HEK293T (cell line): ENCODE measurements around the gene ACP1.

Experiments
- CTCF ChIA-PET: fragments of 350-600 bp; formaldehyde crosslinking; extraction: SDS; loops from one replicate; lab custom pipeline; 2021; ENCODE audit warnings: antibody characterized with exemption, inconsistent platforms; lab: Yijun Ruan, JAX
- POLR2A ChIA-PET: fragments of 350-600 bp; formaldehyde crosslinking; extraction: SDS; loops from one replicate; lab custom pipeline; 2020; ENCODE audit warnings: antibody characterized with exemption, inconsistent platforms; lab: Yijun Ruan, JAX
- DNase-seq: peaks from one replicate; pipeline ENCODE4 v3.0.0; 2012; ENCODE audit warnings: mixed read lengths; ENCODE audit errors: extremely low spot score
- ARNT ChIP-seq: fragments of 450-650 bp; IDR thresholded peaks from 2 replicates; pipeline ENCODE4 v1.6.1; 2017; ENCODE audit warnings: mild to moderate bottlenecking
- BHLHE40 ChIP-seq: fragments of 450-650 bp; IDR thresholded peaks from 2 replicates; pipeline ENCODE4 v1.6.1; 2016; ENCODE audit warnings: mild to moderate bottlenecking, moderate library complexity, borderline replicate concordance
- CTBP1 ChIP-seq: fragments of 450-650 bp; IDR thresholded peaks from 2 replicates; pipeline ENCODE4 v1.6.1; 2016; ENCODE audit warnings: borderline replicate concordance
- ELF4 ChIP-seq: fragments of 450-650 bp; IDR thresholded peaks from 2 replicates; pipeline ENCODE4 v1.6.1; 2017; ENCODE audit warnings: antibody characterized with exemption
- FOXA1 ChIP-seq: fragments of 450-650 bp; IDR thresholded peaks from 2 replicates; pipeline ENCODE4 v1.6.1; 2016; ENCODE audit warnings: mild to moderate bottlenecking
- FOXK2 ChIP-seq: fragments of 450-650 bp; IDR thresholded peaks from 2 replicates; pipeline ENCODE4 v1.6.1; 2016; ENCODE audit warnings: mild to moderate bottlenecking
- FOXM1 ChIP-seq: fragments of 450-650 bp; IDR thresholded peaks from 2 replicates; pipeline ENCODE4 v1.6.1; 2017; ENCODE audit warnings: mild to moderate bottlenecking, borderline replicate concordance
- HDGF ChIP-seq: fragments of 450-650 bp; IDR thresholded peaks from 2 replicates; pipeline ENCODE4 v1.6.1; 2017; ENCODE audit warnings: antibody characterized with exemption, borderline replicate concordance
- L3MBTL2 ChIP-seq: fragments of 450-650 bp; conservative IDR thresholded peaks from 2 replicates; pipeline ENCODE4 v1.6.1; 2016; ENCODE audit warnings: mild to moderate bottlenecking
- LEF1 ChIP-seq: fragments of 450-650 bp; IDR thresholded peaks from 2 replicates; pipeline ENCODE4 v1.6.1; 2017; ENCODE audit warnings: mild to moderate bottlenecking, borderline replicate concordance
- NFRKB ChIP-seq: fragments of 450-650 bp; IDR thresholded peaks from 2 replicates; pipeline ENCODE4 v1.6.1; 2016; ENCODE audit warnings: mild to moderate bottlenecking, moderate library complexity
- PKNOX1 ChIP-seq: fragments of 450-650 bp; IDR thresholded peaks from 2 replicates; pipeline ENCODE4 v1.6.1; 2016
- SP1 ChIP-seq: fragments of 450-650 bp; IDR thresholded peaks from 2 replicates; pipeline ENCODE4 v1.6.1; 2017
- SUZ12 ChIP-seq: fragments of 450-650 bp; IDR thresholded peaks from 2 replicates; pipeline ENCODE4 v1.6.1; 2016; ENCODE audit warnings: mild to moderate bottlenecking
- TARDBP ChIP-seq: fragments of 450-650 bp; IDR thresholded peaks from 2 replicates; pipeline ENCODE4 v1.6.1; 2016
- ZNF384 ChIP-seq: fragments of 450-650 bp; IDR thresholded peaks from 2 replicates; pipeline ENCODE4 v1.6.1; 2016

Gene ACP1

DNA sequence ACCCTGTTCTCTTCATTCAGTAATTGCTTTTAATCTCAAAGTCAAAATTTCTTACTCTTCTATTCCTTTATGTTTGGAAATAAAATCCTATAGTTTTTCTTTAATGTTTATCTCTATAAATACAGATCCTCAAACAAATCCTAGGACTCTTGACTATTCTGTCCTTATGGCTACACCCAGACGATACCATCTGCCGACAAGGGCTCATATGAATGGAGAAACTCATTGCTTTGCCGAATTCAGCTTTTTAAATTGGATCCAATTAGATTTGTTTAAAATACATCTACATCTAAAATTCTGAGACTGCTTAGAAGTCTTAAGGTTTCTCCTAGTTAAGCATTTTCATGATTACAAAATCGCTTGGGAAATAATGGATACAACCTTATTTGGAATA, 14.2 kb downstream of the ACP1 start:
- CTCF ChIA-PET, result no interaction called here
- no peak for DNase-seq
- TF ChIP-seq HDGF (no peak), ZNF384 (no peak), SP1 (no peak), CTBP1 (no peak), PKNOX1 (no peak), FOXK2 (no peak), BHLHE40 (no peak), LEF1 (no peak), ARNT (no peak), TARDBP (no peak), L3MBTL2 (no peak), ELF4 (no peak), FOXA1 (no peak), SUZ12 (no peak), FOXM1 (no peak), NFRKB (no peak)
- POLR2A ChIA-PET, result no interaction called here

- no peak for DNase-seq
- no peak for TF ChIP-seq PKNOX1
- no peak for TF ChIP-seq ELF4
- no peak for TF ChIP-seq L3MBTL2
- no peak for TF ChIP-seq ARNT
- no peak for TF ChIP-seq SUZ12
- no peak for TF ChIP-seq FOXK2
- no peak for TF ChIP-seq BHLHE40
- TF ChIP-seq HDGF, result no peak
- no peak for TF ChIP-seq NFRKB
- no peak for TF ChIP-seq SP1
- TF ChIP-seq LEF1, result no peak
- no peak for TF ChIP-seq TARDBP
- ChIA-PET CTCF (no interaction called here), POLR2A (no interaction called here)
Observed at GRCh38 chr2:279366-279765, 14.6 kb downstream of the ACP1 start.

GRCh38 chr2:279956-280649, 15.4 kb downstream of the ACP1 start:
- POLR2A ChIA-PET, result no interaction called here
- no peak for DNase-seq
- TF ChIP-seq L3MBTL2 (no peak), FOXM1 (no peak), FOXA1 (no peak), BHLHE40 (no peak), FOXK2 (no peak), ELF4 (no peak), TARDBP (no peak), SUZ12 (no peak), NFRKB (no peak), PKNOX1 (no peak), CTBP1 (no peak), ZNF384 (no peak), HDGF (no peak), ARNT (no peak), LEF1 (no peak)
- CTCF ChIA-PET, result no interaction called here

GRCh38 chr2:280650-281110, 15.9 kb downstream of the ACP1 start:
- TF ChIP-seq ELF4 (no peak), LEF1 (no peak), PKNOX1 (no peak), FOXA1 (no peak), SP1 (no peak), ZNF384 (no peak), CTBP1 (no peak), NFRKB (no peak)
- DNase-seq, result no peak
- ChIA-PET CTCF (no interaction called here), POLR2A (no interaction called here)

GRCh38 chr2:281381-281780, 16.6 kb downstream of the ACP1 start:
- TF ChIP-seq BHLHE40 (no peak), ZNF384 (no peak), CTBP1 (no peak), HDGF (no peak), L3MBTL2 (no peak), FOXK2 (no peak), PKNOX1 (no peak), SP1 (no peak), ARNT (no peak), TARDBP (no peak), FOXA1 (no peak), LEF1 (no peak), ELF4 (no peak), FOXM1 (no peak), NFRKB (no peak), SUZ12 (no peak)
- ChIA-PET POLR2A (no interaction called here), CTCF (no interaction called here)
- no peak for DNase-seq
